ENCODE data around the gene SDC3.
A peak's percentile ranks its signal among the peaks of the same experiment; 100 is the strongest.

The SDC3 gene

GRCh38 chr1:30845904-30846290 lies 62.7 kb downstream of the SDC3 start:
- DNase-seq: no peak

DNA sequence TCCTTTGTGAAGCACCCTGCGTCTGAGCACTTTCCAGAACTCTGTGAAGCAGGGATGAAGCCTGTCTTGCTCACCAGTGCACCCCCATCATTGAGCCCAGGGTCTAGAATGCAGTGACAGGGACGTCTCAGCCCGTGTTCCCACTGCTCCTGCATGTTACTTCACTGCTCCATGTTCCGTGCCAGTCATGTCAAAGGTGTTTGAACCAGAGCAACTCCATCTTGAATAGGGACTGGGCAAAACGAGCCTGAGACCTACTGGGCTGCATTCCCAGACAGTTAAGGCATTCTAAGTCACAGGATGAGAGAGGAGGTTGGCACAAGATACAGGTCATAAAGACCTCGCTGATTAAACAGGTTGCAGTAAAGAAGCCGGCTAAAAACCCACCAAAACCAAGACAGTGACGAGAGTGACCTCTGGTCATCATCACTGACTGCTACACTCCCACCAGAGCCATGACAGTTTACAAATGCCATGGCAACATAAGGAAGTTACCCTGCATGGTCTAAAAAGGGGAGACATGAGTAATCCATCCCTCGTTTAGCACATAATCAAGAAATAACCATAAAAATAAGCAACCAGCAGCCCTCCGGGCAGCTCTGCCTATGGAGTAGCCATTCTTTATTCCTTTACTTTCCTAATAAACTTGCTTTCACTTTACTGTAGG lies 63.2 kb downstream of the SDC3 start:
- DNase-seq: peak in 1 of 3 donors; percentile 39

DNA sequence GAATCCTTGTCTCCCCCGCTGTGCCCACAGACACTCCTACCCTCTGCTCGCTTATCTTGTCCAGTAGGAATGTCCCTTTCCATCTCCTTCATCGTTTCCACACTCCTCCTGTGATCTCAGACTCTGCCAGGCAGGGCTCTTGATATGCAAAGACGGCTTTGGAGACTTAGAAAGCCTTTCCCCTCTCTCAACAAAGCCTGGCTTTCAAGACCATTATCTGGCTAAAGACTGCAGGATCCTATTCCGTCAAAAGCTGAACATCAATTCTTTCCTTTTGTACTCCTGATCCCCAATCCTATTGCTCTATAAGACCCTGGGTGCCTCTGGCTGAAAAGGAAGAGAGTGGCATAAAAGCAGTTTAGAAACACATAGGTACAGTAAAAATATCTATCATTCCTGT lies 63.9 kb downstream of the SDC3 start:
- no peak for DNase-seq

DNA sequence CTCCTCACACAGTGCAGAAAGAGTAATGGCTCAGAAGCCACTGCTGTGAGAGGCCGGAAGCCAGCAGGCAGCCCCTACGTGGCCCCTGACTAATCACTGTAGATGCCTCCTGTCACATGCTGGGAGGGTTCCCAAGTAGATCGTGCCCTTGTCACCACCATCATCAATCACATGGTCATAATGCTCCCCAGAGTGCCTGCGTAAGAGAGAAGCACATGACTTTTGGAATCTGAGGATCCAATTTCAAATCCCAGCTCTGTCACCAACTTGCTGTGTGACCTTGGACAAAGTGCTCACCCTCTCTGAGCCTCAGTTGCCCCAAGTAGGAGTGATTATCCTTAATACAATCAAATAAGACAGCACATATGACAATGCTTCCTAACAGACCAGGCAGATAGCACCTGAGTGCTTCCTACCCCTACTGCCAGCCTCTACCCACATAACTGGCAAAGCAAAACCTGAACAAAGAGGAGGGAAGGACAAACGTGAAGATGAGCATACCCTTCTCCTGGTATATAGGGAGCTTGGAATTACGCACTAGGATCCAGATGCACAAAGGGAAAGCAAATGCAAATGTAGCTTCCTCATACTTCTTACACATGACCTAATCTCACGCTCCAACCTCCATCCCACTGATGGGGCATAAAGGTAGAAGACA lies 65.7 kb downstream of the SDC3 start:
- DNase-seq: peak; percentile 30 to 58 (median 49)

GRCh38 chr1:30840904-30841598 lies 67.5 kb downstream of the SDC3 start:
- DNase-seq: peak; percentile 54 to 71 (median 65)

- no peak for DNase-seq
Observed at GRCh38 chr1:30839827-30840359, 68.7 kb downstream of the SDC3 start.

DNA sequence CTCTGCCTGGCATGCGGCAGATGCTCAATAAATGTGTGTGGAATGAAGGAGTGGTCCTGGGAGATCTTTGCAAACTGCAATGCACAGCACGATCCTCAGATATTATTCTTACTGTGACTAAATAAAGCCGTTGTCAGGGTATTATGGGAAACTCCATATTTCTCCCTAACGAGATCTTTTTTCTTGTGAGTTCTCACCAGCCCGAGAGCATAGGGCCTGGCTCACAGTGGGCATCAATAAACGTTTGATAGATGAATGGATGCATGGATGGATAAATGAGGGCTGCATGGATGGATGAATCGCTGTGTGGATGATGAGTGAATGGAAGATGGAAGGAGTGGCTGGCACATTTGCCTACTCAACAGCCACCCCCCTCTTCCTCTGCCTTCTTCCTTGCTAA lies 69.6 kb downstream of the SDC3 start:
- no peak for DNase-seq

DNA sequence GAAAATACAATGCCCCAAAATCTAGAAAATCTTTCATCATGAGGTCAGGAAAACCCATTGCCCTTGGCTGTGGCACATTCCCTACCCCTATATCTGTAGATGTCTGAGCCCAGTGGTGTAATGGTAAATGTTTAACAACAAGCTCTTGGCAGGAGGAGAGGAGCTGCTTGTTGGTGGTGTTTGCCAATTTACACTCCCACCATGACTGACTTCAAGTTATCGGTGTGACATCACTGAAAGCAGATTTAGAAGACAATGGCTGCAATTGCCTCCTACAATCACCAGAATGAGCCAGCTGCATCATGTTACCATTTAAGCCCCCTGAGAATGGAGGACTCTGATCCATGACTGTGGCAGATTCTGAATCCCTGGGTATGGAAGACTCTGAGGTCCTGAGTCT lies 70.9 kb downstream of the SDC3 start:
- DNase-seq: no peak

DNA sequence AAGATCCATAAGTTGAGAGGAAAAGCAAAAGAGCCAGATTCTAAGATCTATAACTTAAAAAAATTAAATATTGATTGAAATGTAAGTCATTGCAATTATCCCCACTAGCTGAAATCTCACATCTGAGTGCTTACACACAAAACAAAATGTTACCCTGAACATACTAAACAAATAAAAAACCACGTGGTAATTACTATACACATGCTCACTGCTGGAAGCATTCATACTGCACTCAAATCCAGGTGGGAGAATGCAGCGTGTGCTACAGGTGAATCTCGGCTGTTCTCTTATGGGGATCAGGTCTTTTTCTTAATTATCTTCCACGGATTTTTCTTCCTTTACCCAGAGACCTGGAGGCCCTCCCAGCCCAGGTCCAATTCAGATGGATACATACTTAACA lies 74.3 kb downstream of the SDC3 start:
- DNase-seq: no peak

- peak; percentile 72 to 80 (median 78) for DNase-seq
Observed at GRCh38 chr1:30830537-30830936, 78.0 kb downstream of the SDC3 start.

DNA sequence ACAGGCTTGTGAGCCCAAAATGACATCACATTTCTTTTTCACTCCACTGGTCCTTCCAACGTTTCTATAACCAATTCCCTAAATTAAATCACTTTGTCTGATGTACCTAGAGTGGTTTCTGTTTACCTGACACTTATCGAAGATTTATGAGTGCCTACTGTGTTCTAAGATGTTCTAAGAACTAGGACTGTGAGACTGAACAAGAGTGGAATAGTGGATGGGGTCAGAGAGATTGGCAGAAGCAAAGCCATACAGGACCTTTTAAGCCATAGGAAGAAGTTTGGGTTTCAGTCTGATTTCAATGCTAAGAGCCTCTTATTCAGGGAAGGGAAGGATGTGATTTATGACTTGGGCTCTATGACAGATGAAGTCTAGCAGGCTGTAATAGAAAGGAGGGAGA lies 78.7 kb downstream of the SDC3 start:
- DNase-seq: no peak

DNA sequence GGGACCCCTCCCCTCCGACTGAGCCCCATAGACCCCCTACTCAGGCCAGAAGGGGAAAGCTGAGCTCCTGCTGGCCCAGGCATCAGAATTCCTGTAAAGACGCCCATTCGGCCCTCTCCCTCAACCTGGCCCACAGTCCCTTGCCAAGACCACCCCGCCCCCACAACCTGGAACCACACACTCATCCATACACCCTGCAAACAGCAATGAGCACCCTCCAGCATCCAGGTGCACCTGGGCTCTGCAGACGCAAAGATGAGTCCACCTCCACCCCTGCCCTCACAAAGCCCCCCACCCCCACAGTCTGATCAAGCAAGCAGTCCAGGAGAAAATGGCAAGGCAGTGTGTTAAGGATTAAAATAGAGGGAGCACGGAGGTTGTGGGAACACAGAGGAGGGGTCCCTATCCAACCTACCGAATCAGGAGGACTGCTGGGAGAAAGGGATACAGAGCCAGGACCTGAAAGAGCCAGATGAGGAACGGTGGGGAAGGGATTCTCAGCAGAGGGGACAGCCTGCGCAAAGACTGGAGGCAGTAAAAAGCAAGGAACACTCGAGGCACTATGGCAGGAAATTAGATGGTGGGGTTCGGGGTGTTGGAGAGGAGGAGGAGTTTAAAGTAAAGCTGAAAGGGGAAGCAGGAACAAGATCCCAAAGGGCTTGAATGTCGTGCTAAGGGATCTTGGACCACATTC lies 83.7 kb downstream of the SDC3 start:
- no peak for DNase-seq

GRCh38 chr1:30823969-30824735 lies 84.4 kb downstream of the SDC3 start:
- peak; percentile 91 to 95 (median 94) for DNase-seq

DNA sequence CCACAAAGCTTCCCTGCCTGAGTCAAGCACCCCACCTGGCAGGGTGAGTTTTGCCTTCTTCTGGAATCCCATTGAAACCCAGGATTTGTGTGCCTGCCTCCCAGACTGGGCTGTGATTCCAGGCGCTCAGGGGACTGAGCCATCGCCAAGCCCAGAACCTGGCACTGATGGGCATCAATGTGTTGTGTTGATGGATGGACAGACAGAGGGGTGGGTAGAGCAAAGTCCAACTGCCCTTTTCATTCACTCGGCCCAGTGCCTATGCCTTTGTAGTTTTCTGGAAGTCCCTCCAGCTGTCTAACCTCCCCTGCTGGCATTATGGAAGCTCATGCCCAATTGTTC lies 85.0 kb downstream of the SDC3 start:
- no peak for DNase-seq

GRCh38 chr1:30822966-30823581 lies 85.5 kb downstream of the SDC3 start:
- peak; percentile 57 to 62 (median 61) for DNase-seq

DNA sequence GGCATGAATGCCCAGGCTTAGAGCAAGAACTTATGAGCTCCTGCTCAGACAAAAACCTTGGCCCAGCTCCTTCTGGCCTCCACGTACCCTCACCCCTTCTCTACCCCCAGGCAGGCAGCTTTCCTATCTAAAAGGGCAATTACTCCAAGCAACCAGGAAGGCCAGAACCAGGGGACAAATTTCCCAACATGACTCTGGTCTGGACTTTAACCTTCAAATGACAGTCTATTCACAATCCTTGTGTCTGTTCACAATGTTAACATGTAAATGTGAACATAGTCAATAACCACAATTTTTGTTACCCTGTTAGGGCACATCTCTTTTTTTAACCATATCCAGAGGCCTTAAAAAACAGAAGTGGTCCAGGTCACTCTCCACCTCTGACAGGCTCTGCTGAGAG lies 86.6 kb downstream of the SDC3 start:
- DNase-seq: no peak

- DNase-seq: no peak
Observed at GRCh38 chr1:30820299-30820698, 88.3 kb downstream of the SDC3 start.

Data from suppressor macrophage treated with lipopolysaccharide for 1 hour (primary cell).